GM20431 (cell line): ENCODE data around the gene DCAF10.
"Not testable (repeated sequence)": the region's sequence is repeated elsewhere in the genome, so short reads cannot be mapped to it uniquely, and the experiment has no call there.

Source experiments
- in situ Hi-C: fragments of 300-500 bp; cut with MseI, MboI; formaldehyde crosslinking; loops from one replicate; pipeline ENCODE4 v1.15.0; 2020; ENCODE audit warnings: low sequenced_read_pairs; ENCODE audit not compliant: unreplicated experiment

Gene DCAF10, protein sequence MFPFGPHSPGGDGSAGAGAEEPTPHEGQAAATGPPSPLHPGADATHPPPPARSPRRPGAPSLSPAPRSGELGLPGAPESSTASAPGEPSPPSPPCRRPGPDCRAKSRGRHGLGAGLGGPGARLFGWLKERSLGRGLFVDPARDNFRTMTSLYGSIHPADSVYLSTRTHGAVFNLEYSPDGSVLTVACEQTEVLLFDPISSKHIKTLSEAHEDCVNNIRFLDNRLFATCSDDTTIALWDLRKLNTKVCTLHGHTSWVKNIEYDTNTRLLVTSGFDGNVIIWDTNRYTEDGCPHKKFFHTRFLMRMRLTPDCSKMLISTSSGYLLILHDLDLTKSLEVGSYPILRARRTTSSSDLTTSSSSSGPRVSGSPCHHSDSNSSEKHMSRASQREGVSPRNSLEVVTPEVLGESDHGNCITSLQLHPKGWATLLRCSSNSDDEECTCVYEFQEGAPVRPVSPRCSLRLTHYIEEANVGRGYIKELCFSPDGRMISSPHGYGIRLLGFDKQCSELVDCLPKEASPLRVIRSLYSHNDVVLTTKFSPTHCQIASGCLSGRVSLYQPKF

DNA sequence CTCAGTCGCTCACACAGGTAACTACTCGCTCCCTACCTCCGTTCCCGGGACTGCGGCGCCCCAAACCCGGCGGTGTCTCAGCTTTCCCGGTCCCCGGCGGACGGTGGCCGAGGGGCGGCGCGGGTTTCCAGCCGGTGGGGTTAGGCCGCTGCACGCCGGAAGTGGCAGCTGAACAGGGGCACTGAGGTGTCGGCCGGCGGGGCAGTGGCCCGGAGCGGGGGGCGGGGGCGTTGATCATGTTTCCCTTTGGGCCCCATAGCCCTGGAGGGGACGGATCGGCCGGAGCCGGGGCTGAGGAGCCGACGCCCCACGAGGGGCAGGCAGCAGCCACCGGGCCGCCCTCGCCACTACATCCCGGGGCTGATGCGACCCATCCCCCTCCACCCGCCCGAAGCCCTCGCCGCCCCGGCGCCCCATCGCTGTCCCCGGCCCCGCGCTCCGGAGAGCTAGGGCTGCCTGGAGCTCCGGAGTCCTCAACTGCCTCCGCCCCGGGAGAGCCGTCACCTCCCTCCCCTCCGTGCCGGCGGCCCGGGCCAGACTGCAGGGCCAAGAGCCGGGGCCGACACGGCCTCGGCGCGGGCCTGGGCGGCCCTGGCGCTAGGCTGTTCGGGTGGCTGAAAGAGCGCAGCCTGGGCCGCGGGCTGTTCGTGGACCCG is at the start of gene DCAF10:
Gene DCAF10 (plus strand): TSS at position 167 of the 656 bp plus-strand sequence. CDS start 70 bp downstream, at position 237.
- in situ Hi-C loops, result no loop called here

DNA sequence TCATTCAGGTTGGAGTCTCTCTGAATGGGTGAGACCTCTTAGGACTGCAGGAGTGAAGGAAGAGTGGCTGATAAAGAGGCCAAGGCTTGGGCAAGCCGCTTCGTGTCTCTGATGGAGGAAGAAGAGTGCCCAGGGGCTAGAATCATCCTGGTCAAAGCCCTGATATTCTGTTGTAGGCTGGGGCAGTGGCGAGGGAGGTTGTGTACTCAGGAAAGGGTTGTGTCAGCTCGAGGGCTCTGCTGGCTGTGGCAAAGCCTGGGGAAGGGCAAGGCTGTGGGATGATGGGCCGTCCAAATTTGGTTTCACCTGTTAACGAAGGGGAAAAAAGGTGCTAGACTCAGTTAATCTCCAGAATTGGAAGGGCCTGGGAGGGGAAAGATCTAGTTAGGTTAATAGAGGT is 49.4 kb upstream of the DCAF10 start:
- in situ Hi-C loops, result no loop called here

DNA sequence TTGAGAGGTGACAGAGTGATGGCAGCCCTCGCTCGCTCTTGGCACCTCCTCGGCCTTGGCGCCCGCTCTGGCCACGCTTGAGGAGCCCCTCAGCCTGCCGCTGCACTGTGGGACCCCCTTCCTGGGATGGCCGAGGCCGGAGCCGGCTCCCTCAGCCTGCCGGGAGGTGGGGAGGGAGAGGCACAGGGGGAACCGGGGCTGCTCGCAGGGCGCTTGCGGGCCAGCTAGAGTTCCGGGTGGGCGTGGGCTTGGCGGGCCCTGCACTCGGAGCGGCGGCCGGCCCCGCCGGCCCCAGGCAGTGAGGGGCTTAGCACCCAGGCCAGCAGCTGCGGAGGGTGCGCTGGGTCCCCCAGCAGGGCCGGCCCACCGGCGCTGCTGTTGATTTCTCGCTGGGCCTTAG is 48.9 kb upstream of the DCAF10 start:
- in situ Hi-C loops, result not testable (repeated sequence)

DNA sequence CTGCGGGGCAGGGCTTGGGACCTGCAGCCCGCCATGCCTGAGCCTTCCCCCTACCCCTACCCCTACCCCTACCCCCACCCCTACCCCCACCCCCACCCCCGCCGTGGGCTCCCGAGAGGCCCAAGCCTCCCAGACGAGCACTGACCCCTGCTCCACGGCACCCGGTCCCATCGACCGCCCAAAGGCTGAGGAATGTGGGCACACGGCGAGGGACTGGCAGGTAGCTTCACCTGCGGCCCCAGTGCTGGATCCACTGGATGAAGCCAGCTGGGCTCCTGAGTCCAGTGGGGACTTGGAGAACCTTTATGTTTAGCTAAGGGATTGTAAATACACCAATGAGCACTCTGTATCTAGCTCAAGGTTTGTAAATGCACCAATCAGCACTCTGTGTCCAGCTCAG is 48.5 kb upstream of the DCAF10 start:
- in situ Hi-C loops, result not testable (repeated sequence)

DNA sequence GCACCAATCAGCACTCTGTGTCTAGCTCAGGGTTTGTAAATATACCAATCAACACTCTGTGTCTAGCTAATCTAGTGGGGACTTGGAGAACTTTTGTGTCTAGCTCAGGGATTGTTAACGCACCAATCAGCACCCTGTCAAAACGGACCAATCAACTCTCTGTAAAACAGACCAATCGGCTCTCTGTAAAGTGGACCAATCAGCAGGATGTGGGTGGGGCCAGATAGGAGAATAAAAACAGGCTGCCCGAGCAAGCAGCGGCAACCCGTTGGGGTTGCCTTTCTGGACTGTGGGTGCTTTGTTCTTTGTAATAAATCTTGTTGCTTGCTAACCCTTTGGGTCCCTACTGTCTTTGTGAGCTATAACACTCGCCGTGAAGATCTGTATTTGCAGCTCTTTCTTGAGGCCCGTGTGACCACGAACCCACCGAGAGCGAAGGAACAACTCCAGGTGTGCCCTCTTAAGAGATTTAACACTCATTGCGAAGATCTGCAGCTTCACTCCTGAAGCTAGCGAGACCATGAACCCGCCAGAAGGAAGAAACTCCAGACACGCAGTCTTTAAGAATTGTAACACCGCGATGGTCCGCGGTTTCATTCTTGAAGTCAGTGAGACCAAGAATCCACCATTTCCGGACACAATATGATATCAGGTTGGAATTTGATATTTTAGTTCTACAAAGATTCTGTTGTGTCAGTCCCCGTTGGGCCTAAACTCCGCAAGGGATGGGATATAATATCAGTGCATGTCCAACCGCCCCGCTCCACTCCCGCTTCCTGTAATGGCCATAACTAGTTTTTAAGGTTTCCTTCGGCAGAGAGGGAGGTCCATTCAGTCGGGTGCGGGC is 47.7 kb upstream of the DCAF10 start:
- in situ Hi-C loops, result no loop called here

DNA sequence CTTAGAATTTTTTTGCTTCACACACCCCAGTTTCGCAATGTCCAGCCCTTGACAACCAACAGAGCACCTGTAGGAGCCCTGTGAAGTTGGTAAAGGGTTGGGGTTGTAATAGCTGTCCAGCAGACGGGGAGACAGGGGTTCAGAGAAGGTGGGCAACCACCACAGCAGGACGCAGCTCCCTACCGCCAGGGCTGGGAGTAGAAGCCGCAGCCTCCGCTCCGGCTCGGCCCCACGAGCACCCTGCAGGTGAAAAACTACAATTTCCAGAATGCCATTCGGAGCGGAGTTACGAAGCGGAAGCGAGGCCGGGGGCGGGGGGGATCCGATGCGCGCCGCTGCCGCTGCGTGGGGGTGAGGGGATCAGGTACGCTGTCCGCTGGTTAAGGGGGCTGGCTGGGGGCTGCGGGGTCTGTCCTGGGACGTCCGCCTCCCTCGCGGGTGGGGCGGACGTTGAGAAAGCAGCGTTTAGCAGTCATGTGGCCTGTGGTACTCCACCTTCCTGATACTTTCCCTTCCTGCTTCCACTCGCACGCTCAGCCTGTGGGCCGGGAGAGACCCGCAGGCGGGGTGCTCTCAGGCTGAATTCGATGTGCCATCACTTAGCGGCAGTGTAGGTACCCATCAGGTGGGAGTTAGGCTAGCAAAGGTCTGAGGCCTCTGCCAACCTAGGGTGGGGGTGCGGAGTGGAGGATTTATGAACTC is 47.0 kb upstream of the DCAF10 start, which contains the start of gene TRMT10B:
Gene TRMT10B (plus strand): TSS at position 317 of the 702 bp plus-strand sequence. CDS start 8,127 bp downstream, outside the sequence.
- in situ Hi-C loops, result no loop called here

DNA sequence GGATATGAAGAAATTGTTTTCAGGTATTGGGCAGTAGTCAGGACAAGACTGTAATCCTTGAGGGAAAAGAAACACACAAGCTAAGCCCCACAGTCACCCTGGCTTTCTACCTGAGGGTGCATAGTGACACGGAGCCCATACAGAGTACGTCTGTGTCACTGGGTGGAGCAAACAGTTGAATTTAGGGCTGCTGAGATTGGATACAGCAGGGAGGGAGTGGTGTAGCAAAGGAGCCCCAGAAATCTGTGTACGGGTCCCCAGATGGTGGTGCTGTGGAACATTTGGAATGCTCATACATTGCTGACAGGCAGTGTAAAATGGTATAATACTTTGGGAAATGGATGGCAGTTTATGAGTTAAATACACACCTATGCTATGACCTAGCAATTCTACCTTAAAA is 41.9 kb upstream of the DCAF10 start:
- in situ Hi-C loops, result no loop called here

DNA sequence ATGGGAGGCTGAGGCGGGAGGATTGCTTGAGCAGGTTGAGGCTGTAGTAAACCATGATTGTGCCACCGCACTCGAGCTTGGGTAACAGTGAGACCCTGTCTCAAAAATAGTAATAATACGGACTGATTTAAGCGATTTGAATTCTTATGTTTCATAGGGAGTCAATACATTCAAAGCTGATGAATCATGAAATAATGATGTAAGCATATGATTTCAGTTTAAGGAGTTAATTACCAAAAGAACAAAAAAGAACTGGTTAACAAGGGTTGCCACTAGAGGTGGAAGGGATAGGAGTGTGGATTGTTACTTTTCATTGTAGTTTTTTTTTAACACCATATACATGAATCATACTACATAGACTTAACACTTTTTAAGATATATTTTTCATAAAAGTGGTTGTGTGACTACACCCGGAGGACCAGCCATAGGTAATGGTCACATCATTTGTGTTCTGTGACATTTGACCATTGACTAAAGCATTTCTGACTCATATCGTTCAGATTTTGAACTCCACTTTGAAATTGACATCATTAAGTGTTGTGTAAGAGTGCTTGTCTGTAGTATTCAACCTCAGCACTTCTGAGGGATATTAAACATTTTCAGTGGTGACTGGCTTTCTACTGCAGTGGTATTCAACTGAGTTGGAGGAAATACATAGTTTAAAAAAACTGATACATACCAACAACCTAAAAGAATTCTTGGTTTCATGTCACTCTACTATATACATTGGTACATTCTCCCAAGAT is 40.0 kb upstream of the DCAF10 start:
- in situ Hi-C loops, result no loop called here

DNA sequence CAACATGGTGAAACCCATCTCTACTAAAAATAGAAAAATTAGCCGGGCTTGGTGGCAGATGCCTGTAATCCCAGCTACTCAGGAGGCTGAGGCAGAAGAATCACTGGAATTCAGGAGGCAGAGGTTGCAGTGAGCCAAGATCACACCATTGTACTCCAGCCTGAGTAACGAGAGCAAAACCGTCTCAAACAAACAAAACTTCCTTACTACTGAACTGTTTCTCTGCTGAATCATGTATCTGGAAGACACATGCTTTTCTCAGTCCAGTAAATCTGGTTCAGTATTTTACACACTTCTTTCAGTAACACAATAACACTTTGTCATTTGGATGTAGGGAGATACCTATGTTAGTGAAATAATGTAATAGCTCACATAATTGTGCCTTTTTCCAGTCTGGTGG is 39.1 kb upstream of the DCAF10 start:
- in situ Hi-C loops, result no loop called here

DNA sequence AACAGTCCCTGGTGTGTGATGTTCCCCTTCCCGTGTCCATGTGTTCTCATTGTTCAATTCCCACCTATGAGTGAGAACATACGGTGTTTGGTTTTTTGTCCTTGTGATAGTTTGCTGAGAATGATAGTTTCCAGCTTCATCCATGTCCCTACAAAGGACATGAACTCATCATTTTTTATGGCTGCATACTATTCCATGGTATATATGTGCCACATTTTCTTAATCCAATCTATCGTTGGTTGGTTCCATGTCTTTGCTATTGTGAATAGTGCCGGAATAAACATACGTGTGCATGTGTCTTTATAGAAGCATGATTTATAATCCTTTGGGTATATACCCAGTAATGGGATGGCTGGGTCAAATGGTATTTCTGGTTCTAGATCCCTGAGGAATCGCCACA is 35.3 kb upstream of the DCAF10 start:
- in situ Hi-C loops, result not testable (repeated sequence)

DNA sequence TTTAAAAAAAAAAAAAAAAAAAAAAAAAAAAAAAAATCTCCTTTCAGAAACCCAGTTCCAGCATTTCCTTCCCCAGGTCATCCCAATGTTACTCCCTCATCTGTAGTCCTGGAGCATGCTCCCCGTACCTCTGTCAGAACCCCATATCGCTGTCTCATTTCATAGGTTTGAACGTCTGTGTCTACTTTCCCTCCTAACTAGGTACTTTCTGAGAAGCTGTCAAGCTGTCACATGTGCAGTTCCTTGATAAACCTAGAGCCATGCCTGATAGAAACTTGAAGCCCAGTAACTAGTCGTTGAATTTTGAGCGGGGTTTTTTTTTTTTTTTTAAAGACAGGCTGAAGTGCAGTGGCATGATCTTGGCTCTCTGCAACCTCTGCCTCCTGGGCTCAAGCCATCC is 31.3 kb upstream of the DCAF10 start:
- in situ Hi-C loops, result no loop called here

DNA sequence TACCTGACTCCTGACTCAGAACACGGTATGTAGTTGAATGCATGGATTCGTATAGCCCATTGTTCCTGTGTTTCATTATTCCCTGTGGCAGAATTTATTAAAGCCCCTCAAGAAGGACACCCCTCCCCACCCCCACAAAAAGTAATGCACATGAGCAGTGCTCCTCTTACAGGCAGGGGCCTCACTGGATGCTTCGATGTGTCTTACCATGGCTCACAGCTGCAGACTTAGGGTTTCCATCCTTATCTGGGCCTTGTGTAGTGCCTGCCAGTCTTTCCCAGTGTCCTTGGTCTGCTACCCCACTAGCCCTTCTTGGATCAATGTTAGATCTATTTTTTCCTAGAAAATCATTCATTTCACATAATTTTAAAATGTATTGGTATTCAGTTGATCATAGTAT is 30.6 kb upstream of the DCAF10 start:
- in situ Hi-C loops, result no loop called here

DNA sequence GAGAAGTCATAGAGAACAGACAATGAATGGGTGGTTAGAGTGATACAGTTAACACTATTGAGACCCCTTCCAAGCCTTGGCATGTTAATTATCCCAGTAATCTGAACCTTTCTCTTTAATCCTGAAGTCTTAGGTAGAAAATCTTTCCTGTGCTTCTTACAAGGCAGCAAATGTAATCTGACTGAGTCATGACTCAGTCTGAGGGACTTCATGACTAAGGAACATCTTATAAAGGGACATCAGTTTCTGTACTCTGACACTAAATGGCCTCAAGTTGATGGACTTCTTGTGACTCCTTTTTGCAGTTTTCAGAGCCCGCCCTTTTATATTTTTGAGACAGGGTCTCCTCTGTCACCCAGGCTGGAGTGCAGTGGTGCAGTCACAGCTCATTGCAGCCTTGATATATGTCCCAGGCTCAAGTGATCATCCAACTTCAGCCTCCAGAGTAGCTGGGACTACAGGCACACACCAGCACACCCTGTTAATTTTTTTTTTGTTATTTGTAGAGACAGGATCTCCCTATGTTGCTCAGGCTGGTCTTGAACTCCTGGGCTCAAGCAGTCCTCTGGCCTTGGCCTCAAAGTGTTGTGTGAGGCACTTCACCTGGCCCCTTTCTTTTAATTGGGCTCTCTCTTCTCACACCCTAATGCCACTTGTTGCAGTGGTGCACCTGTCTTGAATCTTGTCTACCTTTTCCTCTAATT is 25.2 kb upstream of the DCAF10 start:
- in situ Hi-C loops, result no loop called here

DNA sequence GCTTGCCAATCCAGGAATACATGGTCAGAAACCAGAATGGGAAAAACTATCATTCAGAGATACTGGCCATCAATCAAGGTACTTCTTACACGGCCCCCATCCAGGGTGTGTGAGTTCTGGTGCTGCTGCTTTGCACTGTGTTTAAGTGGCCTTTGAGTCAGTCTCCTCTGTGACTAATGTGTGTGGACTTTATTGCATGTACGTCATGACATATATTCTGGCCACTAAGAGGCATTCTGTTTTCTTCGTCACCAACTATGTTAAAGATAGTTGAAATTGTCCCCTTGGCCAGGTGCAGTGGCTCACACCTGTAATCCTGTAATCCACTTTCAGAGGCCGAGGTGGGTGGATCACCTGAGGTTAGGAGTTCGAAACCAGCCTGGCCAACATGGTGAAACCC is 24.3 kb upstream of the DCAF10 start:
- in situ Hi-C loops, result no loop called here

DNA sequence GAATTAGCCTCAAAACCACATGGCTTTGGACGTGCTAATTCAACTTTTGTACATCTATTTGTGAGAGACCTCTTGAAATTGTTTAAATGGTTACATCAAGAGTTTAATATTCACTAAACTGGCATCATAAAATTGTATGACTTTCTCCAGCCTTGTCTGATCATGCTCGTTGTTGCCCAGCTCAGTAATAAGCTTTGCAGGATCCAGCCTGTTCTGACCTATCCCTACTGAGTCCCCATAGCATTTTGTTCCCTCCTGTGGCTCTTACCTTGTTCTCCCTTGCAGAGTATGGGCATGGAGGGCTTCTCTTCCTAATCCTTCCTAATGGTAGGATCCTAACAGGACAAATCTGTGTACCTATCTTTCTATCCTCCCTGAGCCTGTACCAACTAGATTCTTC is 22.1 kb upstream of the DCAF10 start:
- in situ Hi-C loops, result no loop called here

DNA sequence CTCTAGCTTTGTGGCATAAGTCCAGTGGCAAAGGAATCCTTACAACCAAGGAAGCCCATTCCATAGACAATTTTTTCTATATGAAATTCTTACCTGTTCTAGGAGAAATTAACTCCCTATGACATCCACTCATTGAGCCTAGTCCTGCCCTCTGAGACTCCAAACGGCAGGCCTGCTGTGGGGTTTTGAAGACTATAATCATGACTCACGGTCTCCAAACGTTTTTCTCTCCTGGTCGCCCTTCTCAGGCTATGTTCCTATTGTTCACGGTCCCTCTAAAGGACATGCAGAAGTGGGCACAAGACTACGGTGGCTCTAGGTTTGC is 16.3 kb upstream of the DCAF10 start:
- in situ Hi-C loops, result no loop called here

DNA sequence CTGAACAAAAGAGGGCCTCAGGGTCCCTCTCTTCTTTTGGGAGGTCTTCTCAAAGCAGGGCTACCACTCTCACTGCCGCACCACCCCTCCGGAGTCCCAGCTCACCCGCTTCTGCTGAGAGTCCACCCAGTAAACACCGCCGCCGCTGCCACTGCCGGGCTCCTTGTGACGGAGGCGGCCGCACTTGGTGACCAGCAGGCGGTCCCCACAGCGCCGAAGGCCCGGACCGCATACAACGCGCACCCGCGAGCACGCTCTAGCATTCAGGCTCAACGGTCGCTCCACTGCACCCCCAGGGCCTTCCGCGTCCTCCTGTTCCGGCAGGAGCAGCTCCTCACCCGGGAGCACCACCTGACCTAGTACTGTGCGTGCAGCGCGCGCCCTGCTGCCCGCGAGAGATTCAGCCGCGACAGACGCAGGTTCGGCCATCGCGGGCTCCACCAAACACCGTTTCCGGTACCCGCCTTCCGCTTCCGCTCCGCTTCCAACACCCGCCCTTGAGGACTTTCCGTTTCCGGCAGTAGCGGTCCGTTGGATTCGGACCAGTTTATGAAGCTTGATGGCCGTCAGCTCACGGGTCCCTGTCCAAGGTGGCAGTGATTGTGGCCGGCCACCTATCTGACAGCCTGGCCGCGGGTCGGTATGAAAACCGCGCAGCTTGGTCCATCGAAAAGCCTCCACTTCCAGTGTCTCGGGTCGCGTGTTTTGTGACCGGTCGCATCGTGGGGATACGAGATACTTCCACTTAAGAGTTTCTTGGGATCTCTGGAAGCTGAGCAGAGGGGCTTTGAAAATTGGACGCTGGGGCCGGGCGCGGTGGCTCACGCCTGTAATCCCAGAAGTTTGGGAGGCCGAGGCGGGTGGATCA is 15.7 kb upstream of the DCAF10 start, which contains the start of gene EXOSC3:
Gene EXOSC3 (minus strand): TSS at position 449 of the 868 bp plus-strand sequence. CDS start 20 bp downstream, at position 429.
- in situ Hi-C loops, result no loop called here

DNA sequence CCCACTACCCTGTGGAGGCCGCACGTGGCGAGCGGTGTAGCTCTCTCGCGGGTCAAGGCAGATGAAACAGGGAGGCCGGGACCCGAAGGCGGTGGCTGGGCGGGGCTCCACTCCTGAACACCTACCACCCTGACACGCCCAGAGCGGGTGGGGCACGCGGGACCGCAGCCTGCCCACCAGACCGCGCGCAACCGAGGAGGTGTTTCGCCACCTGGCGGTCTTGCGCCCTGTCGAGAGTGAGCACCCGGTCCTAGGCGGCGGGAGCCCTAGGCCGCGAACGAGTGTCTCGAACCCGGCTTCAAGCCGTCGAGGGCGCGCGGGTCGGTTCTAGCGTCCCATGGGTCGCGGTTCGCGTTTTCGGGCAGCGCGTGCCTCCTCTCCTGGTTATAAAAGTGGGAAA is 13.5 kb upstream of the DCAF10 start:
- in situ Hi-C loops, result no loop called here
